Stimulated activated CD8-positive, alpha-beta memory T cell treated with anti-CD3 and anti-CD28 coated beads, Interleukin-4, amount 100 ng/mL, for 4 hours (primary cell): Measurements from ENCODE around the gene TMEM198.

Experiments
- DNase-seq, 2 donors: peaks; one replicate each; pipeline ENCODE4 v3.0.0-alpha.2; 2020; ENCODE audit warnings: low read depth in 2 of 2, low spot score in 1 of 2

Gene TMEM198

DNA sequence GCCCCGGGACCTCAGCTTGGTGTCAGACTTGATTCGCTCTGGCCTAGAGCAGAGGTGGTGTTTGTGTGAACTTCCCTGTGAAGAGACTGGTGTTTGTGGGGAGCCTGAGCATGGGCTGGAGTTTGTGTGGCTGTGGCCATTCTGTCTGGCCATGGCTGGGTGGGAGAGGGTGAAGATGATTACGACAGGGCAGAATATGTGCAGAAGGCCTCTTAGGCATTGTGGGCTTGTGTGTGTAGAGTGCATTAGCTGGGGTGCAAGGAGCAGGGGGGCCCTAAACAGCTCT is 17.0 kb downstream of the TMEM198 start:
- DNase-seq: no peak

DNA sequence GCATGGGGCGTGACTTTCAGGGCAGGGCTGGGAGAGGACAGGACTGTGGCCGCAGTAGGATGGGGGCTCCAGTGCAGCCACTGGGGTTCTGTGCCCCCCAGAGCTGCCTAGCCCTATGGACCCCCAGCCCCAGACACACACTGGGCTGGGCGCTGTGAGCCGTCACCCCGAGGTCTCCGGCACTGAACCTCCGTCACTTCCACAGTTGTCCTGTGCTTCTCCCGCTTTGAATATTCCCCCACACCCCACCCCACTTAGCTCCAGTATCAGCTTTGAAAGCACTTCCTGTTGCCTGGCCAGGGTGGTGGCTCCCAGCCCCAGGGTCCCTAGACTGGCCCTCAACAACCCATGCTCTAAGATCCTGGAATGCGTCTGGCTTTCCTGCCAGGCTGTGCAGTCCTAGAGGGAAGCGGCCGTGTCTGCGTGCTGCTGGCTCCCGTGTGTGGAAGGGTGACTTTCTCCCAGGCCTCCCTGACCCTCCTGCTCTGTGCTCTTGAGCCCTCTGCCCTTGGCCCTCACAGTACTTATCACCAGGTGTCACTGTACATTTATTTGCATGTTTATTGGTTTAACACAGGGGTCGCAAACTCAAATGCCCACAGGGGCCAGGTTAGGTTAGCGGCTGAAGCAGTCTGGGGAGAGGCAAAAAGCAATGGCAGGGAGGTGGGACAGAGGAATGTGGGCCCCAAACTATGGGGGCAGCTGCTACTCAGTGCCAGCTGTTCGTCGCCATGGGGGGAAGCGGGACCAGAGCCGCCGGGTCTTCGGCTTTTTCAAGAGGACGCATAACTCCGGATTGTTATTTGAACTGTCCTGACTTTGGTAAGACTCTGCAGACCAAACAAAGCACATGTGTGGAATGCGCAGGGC is 17.6 kb downstream of the TMEM198 start:
- DNase-seq: no peak

DNA sequence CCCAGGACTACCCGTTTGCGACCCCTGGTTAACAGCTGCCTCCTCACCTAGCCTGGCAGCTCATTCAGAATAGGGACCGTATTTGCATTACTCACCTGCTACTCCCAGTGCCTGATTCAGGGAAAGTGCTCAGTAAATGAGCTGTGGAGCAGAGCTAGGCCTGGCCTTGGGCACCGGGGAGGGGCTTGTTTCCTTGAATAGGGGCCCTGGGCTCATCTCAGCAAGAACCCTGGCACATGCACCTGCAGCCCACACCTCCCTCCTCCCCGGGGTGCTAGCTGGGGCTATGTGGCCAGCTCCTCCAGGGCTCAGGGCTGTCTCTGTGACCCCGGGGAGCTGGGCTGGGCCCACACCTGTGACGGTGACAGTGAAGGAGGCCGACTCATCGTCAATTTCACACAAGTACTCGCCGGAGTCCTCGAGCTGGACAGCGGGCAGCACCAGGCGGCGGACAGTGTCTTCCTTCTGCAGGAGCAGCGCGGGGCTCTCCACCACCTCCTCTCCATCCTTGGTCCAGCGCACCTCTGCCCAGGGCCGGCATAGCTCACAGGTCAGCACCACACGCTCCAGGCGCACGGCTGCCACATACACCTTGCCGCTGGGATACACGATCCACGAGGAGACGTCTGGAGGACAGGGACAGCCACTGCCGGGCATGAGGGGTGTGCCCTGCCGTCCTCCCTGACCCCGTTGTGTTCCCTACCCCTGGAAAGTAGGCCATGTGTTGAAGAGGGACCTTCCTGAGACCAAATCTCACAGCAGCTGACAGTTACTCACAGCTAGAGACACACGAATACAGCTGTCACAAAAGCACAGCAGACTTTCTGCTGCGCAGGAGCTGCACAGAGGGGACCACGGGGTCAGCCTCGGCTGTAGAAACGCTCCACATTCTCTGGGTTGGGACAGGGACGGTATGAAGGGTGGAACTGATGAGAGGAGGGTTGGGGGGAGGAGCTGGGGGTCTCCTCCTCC is 18.5 kb downstream of the TMEM198 start:
- no peak for DNase-seq

DNA sequence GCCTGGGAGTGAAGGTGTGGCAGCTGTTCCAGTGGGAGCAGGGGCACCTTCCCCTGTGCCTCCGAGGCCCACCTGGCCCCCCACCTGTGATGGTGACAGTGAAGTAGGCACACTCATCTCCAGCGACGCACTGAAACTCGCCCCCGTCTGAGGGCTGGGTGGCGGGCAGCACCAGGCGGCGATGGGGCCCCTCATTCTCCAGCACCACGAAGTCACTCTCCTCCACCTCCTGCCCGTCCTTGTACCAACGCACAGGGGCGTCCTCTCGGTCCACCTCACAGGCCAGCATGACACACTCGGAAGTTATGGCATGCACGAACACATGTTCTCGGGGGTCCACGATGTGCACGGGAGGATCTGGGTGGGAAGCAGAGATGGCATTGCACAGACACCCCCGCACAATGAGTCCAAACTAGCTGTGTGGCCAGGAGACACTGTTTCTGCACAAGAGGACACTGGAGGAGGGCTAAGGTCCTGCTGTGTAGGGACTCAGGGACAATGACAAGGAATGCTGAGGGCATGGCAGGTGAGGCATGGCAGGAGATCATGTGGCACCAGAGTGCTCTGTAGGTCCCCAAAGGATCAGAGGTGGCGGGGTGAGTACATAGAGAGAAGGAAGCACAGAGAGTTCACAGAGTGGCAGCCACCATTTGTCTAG is 19.6 kb downstream of the TMEM198 start:
- DNase-seq: no peak

DNA sequence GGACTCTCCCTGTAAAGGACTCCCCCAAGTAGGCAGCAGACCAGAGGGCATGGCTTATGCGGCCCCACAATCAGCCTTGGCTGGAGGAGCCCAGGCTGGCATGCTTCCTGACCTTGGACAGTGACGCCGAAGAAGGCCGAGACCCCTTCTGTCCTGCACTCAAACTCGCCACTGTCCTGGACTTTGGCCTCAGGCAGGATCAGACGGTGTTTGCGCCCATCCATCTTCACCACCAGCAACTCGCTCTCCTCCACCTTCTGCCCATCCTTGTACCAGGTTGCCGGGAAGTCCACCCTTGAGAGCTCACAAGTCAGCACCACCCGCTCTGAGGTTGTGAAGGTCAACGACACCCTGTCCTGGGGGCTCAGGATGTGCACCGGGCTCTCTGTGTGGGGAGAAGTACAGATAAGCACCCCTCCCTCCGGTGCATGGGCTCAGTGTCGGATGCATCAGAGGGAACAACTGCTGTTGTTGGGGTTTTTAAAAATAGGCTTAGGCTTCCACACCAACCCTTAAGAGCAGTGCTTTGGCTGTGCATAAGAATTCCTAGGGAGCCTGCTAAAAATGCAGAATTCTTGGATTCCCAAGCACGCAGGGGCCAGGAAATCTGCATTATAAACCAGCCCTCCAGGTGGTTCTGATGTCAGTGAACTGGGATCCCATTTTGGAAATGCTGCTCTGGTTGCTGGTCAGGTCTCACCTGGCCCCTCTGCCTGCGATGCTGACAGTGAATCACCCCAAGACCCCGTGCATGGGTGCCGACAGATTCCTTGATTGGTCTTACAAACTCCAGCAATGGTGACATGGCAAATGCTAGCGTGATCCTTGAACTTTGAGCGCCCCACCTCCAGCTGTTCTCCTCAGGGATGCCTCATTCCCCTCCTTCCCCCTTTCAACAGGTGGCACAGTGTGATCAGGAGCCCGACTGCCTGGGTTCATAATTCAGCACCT is 21.6 kb downstream of the TMEM198 start:
- no peak for DNase-seq

DNA sequence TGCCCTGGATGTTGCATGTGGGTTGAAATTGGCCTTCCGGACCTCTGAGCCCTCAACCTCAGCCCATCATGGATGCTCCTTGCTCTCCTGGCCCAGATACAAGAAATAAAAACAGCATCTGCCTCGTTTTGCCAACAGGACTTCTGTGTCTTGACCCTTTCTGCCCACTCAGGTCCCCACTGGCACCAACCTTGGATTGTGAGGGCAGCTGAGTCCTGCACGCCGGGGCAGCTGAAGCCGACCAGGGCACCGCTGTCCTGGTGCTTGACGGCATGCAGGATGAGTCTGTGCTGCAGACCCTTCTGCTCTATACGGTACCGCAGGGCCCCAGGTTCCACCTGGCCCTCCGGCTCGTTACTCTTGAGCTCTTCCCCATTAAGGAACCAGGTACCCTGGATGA is 22.8 kb downstream of the TMEM198 start:
- DNase-seq: no peak

DNA sequence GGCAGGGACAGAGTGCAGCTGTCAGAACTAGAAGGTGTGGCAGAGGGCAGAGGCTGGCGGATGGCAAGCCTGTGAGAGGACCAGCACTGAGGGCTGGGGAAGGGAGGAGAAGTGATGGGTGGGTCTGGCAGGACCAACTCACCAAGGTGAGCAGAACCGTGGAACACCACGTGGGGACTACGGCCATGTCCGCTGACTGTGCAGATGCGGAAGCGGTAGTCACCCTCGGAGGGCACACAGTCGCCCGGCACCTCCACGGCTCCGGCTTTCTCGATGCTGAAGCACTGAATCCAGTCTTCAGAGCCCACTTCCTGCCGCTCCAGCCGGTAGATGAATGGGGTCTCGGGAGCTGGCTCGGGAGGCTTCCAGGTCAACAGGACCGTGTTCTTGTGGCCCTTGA is 23.3 kb downstream of the TMEM198 start:
- no peak for DNase-seq

DNA sequence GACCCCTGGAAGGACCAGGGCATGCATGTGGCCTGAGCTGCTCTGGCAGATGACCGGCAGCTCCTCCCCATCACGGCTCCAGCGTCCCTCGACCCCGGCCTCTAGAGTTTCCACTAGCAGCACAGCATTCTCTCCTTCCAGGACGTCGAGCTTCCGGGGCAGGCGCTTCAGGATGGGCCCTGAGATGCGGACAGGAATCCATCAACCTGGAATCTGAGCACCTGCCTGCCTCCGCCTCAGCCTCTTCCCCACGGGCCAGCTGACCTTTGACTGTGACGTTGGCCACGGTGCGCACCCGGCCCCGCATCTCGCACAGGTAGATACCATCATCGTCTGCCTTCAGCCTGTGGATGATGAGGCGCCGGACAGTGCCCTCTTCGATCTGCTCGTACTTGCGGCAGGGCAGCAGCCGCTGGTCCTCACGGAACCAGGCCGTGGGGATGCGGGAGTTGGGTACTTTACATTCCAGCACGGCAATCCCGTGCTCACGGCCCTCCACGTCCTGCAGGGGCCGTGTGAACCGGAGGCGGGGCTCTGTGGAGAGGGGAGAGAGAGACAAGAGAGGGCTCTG is 24.0 kb downstream of the TMEM198 start:
- no peak for DNase-seq

DNA sequence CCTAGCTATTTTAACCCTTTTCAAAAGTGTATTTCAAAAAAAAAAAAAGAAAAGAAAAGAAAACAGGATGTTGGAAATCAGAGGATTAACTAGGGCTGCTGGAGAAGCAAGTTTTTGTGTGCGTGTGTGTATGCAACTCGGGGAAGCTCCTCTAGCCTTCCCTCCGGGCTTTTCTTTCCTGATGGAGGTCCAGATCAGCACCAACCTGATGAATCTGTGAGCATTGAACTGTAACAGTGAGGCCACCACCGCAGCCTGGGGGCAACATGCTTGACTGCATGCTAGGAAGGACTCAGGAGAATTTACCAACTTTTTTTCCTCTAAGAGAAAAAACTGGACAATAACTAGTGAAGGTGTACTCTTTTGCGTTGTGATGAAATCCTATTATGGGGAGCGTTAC is 25.2 kb downstream of the TMEM198 start:
- DNase-seq: no peak

DNA sequence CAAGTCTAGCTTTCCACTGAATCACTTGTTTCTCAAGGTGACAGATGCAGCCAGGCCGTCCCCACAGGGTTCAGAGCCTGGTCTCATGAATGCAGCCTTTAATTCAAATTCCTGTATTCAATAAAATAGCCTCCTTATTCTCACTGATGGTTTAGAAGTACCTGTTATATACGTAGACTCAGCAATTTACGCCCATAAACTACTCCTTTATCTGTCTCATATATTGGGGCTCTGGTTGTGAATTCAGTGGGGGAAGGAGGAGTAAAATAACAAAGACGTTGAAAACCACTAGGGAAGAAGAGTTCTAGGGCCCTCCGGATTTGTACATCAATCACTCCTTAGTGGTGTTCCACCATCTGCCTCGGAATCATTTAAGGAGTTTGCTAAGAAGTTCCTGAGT is 25.8 kb downstream of the TMEM198 start:
- DNase-seq: no peak

DNA sequence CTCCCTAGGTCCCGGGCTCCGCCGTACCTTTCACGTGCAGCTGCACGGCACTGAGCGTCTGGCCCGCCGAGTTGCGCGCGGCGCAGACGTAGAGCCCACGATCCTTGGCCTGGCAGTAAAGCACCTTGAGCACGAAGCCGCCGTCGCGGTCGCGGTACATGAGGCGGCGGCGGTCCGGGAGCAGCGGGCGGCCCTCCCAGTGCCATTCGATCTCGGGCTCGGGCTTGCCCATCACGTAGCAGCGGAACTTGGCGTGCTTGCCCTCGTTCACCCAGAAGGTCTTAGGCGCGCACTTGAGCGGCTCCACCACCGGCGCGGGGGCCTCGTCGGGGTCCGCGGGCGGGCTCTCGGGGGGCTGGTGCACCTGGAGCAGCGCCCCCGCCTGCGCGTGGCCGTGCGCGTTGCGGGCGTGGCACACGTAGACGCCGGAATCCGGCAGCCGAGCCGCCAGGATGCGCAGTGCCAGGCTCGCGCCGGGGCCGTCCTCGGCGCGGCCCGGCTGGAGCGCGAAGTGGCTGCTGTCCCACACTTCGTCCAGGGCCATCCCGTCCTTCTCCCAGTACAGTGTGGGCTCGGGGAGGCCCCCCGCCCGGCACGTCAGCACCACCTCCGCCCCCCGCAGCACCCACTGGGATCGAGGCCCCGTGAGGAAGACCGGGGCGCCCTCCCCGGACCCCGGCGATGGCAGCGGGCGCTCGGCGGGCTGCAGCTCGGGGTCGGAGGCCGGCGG is 26.5 kb downstream of the TMEM198 start:
- no peak for DNase-seq

DNA sequence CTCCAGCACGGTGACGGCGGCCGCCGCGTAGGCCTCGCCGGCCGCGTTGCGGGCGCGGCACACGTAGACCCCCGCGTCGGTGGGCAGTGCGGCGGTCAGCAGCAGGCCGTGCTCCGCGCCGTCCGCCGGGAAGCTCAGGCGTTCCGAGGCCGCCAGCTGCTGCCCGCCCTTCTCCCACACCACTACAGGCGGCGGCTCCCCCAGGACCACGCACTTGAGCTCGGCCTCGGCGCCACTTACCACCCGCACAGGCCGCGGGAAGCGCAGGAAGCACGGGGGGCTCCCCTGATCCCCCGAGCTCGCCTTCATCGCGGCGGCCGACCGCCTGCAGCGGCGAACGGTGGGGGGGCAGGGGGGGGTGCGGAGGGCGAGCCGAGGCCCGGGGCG is 27.1 kb downstream of the TMEM198 start:
- no peak for DNase-seq

DNA sequence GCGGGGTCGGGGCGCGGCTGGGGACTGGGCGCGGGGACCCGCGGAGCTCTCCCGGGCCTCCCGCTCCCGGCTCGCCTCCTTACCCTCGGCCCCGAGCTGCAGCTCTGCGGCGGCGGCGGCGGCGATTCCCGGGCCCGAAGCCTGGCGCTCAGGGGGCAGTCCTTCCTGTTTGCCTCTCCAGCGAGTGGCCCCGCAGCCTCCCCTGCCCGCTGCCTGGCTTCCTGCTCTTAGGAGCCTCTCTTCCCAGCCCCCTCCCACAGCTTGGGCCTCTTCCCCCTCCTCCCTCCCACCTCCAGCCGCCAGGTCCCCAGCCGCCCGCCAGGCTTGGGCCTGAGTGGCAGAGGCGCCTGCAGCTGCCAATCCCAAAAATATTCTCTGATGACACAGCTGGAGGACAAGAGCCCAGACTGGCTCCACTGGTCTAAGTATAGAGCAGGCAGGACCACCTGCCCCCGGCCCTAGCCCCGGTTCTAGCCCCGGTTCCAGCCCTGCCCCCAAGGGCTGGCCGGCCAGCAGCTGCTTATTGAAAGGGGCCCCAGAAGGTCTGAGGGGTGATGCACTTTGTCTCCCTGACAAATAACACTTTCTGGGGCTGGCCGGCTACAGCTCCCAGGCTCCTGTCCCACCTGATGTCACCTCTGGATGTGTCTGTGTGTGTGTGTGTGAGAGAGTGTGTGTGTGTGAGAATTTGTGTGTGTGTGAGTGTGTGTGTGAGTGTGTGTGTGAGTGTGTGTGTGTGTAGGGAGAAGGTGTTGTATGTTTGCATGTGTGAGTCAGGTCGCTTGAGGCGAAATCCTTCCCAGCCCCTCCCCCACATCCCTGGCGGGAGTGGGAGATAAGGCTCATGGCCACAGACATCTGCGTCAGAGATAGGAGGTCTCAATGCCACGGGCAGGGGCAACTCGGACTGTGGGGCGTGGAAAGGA is 27.7 kb downstream of the TMEM198 start, which contains the start of gene OBSL1:
Gene OBSL1 (minus strand): TSS at position 229 of the 926 bp plus-strand sequence. CDS start 307 bp downstream, outside the sequence.
- DNase-seq: no peak

DNA sequence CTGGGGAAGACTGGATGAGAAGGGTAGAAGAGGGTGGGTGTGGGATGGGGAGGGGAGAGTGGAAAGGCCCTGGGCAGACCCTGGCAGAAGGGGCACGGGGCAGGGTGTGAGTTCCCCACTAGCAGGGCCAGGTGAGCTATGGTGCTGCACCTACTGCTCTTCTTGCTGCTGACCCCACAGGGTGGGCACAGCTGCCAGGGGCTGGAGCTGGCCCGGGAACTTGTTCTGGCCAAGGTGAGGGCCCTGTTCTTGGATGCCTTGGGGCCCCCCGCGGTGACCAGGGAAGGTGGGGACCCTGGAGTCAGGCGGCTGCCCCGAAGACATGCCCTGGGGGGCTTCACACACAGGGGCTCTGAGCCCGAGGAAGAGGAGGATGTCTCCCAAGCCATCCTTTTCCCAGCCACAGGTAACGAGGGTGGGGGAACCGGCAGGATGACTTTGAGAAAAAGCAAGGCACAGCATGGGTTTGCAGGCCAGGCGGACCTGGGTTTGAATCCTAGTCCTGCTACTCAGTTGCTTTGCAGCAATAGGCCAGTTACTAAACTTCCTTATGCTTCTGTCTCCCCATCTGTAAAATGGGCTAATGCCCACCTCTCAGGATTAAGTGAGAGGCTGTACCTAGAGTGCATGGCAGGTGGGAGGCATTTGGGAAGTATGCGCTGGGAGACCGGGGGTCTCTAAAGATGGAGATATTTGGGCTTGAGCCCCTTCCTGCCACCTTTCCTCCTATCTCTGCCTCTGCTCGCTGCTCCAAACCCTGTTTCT is 28.6 kb downstream of the TMEM198 start, which contains the start of gene INHA:
Gene INHA (plus strand): TSS at position 74 of the 765 bp plus-strand sequence. CDS start 65 bp downstream, at position 139.
- DNase-seq: no peak

DNA sequence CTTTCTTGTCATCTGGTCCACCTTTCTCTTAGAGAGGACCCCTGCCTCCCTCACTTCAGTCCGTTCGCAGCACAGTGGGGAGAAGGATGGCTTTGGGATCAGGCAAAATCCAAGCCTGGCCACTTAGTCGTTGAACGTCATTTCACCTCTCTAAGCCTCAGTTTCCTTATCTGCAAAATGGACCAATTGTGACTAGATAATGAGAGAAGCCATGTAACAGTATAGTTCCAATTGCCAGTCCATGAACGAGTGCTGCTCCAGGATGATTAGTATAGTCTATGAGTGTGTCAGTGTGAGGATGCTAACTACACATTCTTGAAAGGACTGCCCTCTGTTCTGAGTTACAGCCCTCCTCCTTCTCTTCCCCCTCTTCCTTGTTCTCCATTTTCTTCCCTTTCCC is 29.3 kb downstream of the TMEM198 start:
- no peak for DNase-seq

DNA sequence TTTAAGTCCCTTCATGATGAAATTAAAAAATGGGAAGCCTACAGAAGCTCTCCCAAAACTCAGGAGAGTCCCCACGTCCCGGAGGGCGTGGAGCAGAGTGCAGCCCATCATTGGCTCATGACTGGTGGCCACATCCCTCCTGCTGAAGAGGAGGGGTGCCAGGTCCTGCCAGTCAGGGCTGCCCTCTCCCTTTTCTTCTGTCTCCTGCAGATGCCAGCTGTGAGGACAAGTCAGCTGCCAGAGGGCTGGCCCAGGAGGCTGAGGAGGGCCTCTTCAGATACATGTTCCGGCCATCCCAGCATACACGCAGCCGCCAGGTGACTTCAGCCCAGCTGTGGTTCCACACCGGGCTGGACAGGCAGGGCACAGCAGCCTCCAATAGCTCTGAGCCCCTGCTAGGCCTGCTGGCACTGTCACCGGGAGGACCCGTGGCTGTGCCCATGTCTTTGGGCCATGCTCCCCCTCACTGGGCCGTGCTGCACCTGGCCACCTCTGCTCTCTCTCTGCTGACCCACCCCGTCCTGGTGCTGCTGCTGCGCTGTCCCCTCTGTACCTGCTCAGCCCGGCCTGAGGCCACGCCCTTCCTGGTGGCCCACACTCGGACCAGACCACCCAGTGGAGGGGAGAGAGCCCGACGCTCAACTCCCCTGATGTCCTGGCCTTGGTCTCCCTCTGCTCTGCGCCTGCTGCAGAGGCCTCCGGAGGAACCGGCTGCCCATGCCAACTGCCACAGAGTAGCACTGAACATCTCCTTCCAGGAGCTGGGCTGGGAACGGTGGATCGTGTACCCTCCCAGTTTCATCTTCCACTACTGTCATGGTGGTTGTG is 30.9 kb downstream of the TMEM198 start:
- DNase-seq: no peak
